Measurements from ENCODE around the gene CISH.

DNA sequence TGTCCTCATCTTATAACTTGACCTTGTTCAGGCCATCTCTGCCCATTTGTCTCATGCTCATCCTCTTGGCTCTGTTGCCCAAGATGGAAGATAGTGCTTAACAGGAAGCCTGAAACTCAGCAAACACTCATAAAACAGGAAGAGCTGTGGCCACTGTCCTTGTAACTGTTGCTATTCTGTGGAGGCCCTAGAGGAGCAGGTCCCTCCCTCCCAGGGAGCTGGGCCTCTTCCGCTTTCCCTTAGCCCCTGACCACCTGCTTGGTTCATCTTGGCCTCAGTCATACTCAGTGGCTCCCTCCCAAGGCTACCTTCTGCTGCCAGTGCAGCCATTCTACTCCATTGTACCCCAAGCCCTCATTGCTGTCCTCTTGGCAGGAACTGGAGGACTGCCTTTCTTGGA lies 8.8 kb upstream of the CISH start:
- TF ChIP-seq, protein P1, sequence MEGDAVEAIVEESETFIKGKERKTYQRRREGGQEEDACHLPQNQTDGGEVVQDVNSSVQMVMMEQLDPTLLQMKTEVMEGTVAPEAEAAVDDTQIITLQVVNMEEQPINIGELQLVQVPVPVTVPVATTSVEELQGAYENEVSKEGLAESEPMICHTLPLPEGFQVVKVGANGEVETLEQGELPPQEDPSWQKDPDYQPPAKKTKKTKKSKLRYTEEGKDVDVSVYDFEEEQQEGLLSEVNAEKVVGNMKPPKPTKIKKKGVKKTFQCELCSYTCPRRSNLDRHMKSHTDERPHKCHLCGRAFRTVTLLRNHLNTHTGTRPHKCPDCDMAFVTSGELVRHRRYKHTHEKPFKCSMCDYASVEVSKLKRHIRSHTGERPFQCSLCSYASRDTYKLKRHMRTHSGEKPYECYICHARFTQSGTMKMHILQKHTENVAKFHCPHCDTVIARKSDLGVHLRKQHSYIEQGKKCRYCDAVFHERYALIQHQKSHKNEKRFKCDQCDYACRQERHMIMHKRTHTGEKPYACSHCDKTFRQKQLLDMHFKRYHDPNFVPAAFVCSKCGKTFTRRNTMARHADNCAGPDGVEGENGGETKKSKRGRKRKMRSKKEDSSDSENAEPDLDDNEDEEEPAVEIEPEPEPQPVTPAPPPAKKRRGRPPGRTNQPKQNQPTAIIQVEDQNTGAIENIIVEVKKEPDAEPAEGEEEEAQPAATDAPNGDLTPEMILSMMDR (IDR thresholded peaks at IDR 0.05; ENCODE audit: low read depth, low read length, poor library complexity, severe bottlenecking) = no peak
- TF ChIP-seq EZH2phosphoT487 (IDR thresholded peaks at IDR 0.05; ENCODE audit: borderline replicate concordance, low read length) = no peak

Measured in DOHH2 (cell line).